ENCODE data around the gene DNAH2.
A peak's percentile ranks its signal among the peaks of the same experiment; 100 is the strongest.

DNAH2 gene

DNA sequence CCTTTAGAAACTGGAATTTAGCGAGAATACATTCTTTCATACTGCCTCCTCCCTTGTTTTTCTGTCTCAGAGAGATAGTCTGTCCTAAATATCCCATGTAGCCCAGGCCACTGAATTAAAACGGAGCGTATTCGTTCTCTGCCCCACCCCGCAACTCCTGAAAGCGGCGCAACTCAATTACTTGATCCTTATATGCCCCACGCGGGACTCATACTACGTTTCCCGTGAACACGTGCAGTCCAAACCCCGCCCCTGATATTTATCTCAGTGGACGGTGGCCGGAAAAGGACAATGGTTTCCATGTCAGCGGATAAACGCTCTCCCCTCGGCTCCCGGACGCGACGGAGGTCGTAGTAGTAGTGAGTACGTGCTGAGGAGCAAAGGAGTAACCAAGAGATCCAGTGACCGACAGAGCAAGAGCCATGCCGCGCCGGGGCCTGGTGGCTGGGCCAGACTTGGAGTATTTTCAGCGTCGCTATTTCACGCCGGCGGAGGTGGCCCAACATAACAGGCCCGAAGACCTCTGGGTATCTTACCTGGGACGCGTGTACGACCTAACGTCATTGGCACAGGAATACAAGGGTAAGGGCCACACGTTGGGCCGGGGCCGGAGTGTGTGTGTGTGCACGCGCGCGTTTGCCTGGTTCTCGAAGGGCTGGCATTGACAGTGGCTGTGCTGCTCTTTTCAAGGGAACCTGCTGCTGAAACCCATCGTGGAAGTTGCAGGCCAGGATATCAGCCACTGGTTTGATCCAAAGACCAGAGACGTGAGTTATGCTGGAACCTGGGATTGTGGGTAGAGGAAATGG lies 140.4 kb downstream of the DNAH2 start, which contains the start of gene CYB5D1:
Gene CYB5D1, plus strand, starts transcription at position 291 of the 809 bp plus-strand sequence. Its CDS starts 132 bp downstream, at position 423.
- Histone ChIP-seq H2AFZ (ENCODE audit: low read depth, low read length, severe bottlenecking) (peak within 1 kb of the TSS; percentile 62), H3F3A (ENCODE audit: insufficient read depth) (no peaks in the 10 kb centered on the region; the same call in 1 of the 2 replicates), H3K4me2 (ENCODE audit: low read depth, low read length, poor library complexity, severe bottlenecking) (peak within 1 kb of the TSS; percentile 87), H3K79me2 (ENCODE audit: insufficient read depth, low read length) (peaks cover 27% of the 10 kb centered on the region), H3K9me3 (ENCODE audit: insufficient read depth, low read length) (no peaks in the 10 kb centered on the region), H3K9ac (ENCODE audit: low read length) (peak within 1 kb of the TSS; percentile 86), H3K27ac (ENCODE audit: low read depth, low read length) (peak within 1 kb of the TSS; percentile 92), H3K27me3 (ENCODE audit: low read length) (no peaks in the 10 kb centered on the region), H3K36me3 (ENCODE audit: low read length) (no peaks in the 10 kb centered on the region), H3K9me2 (replicated peaks; ENCODE audit: insufficient read depth, low read length) (no peaks in the 10 kb centered on the region), H3K4me3 (ENCODE audit: insufficient read depth, low read length, poor library complexity, severe bottlenecking) (peak within 1 kb of the TSS; percentile 71), H4K20me1 (ENCODE audit: low read depth, low read length) (no peaks in the 10 kb centered on the region)
- TF ChIP-seq EZH2phosphoT487 (conservative IDR thresholded peaks at IDR 0.05; ENCODE audit: low read length): no peak
- no peak for TF ChIP-seq CTCF (IDR thresholded peaks at IDR 0.05; ENCODE audit: insufficient read depth, low read length, poor library complexity, severe bottlenecking)

DNA sequence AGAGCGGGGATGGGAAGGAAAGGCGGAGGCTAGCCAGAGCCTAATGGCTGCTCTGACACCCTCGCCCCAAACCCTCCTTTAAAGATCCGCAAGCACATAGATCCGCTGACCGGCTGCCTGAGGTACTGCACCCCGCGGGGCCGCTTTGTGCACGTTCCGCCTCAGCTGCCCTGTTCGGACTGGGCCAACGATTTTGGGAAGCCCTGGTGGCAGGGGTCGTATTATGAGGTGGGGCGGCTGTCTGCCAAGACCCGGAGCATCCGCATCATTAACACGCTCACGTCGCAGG lies 140.9 kb downstream of the DNAH2 start:
- Histone ChIP-seq H3K4me3 (ENCODE audit: insufficient read depth, low read length, poor library complexity, severe bottlenecking) (peak overlapping the region; percentile 71), H3K36me3 (ENCODE audit: low read length) (no peaks in the 10 kb centered on the region), H3K27me3 (ENCODE audit: low read length) (no peaks in the 10 kb centered on the region), H3K9ac (ENCODE audit: low read length) (peak overlapping the region; percentile 86), H4K20me1 (ENCODE audit: low read depth, low read length) (no peaks in the 10 kb centered on the region), H3F3A (ENCODE audit: insufficient read depth) (no peaks in the 10 kb centered on the region; the same call in 1 of the 2 replicates), H3K27ac (ENCODE audit: low read depth, low read length) (peak overlapping the region; percentile 92), H3K4me2 (ENCODE audit: low read depth, low read length, poor library complexity, severe bottlenecking) (peak overlapping the region; percentile 87), H3K79me2 (ENCODE audit: insufficient read depth, low read length) (peaks cover 27% of the 10 kb centered on the region), H2AFZ (ENCODE audit: low read depth, low read length, severe bottlenecking) (peak overlapping the region; percentile 62), H3K9me3 (ENCODE audit: insufficient read depth, low read length) (no peaks in the 10 kb centered on the region), H3K9me2 (replicated peaks; ENCODE audit: insufficient read depth, low read length) (no peaks in the 10 kb centered on the region)
- TF ChIP-seq CTCF (IDR thresholded peaks at IDR 0.05; ENCODE audit: insufficient read depth, low read length, poor library complexity, severe bottlenecking): no peak
- no peak for TF ChIP-seq EZH2phosphoT487 (conservative IDR thresholded peaks at IDR 0.05; ENCODE audit: low read length)

GRCh38 chr17:7859028-7859427 lies 141.5 kb downstream of the DNAH2 start:
- Histone ChIP-seq H4K20me1 (ENCODE audit: low read depth, low read length) (no peaks in the 10 kb centered on the region), H3K9me2 (replicated peaks; ENCODE audit: insufficient read depth, low read length) (no peaks in the 10 kb centered on the region), H3K27ac (ENCODE audit: low read depth, low read length) (no peak overlapping the region), H2AFZ (ENCODE audit: low read depth, low read length, severe bottlenecking) (no peak overlapping the region), H3K4me2 (ENCODE audit: low read depth, low read length, poor library complexity, severe bottlenecking) (peak overlapping the region; percentile 87), H3K9me3 (ENCODE audit: insufficient read depth, low read length) (no peaks in the 10 kb centered on the region), H3K4me3 (ENCODE audit: insufficient read depth, low read length, poor library complexity, severe bottlenecking) (peak overlapping the region; percentile 71), H3K27me3 (ENCODE audit: low read length) (no peaks in the 10 kb centered on the region), H3K36me3 (ENCODE audit: low read length) (no peaks in the 10 kb centered on the region), H3K9ac (ENCODE audit: low read length) (peak overlapping the region; percentile 86), H3F3A (ENCODE audit: insufficient read depth) (no peaks in the 10 kb centered on the region; the same call in 1 of the 2 replicates), H3K79me2 (ENCODE audit: insufficient read depth, low read length) (peaks cover 27% of the 10 kb centered on the region)
- no peak for TF ChIP-seq EZH2phosphoT487 (conservative IDR thresholded peaks at IDR 0.05; ENCODE audit: low read length)

Measured in SU-DHL-6 (cell line).